GM18861 (cell line): ENCODE data around the gene BMP2K.

ENCODE experiments used
- ATAC-seq: cut with Tn5 transposase; IDR thresholded peaks from one replicate; pipeline ENCODE4 v1.9.1; 2021; ENCODE audit not compliant: unreplicated experiment

BMP2K gene

GRCh38 chr4:78776079-78776728, at the start of gene BMP2K:
Gene BMP2K, plus strand, starts transcription at chr4:78776350. Its CDS starts 194 bp downstream, at chr4:78776544.
- ATAC-seq = peak; percentile 41

- ATAC-seq = no peak
Measured at GRCh38 chr4:78726546-78726945, 49.6 kb upstream of the BMP2K start.

GRCh38 chr4:78732332-78733104, 43.6 kb upstream of the BMP2K start:
- ATAC-seq = no peak

GRCh38 chr4:78734441-78735162, 41.5 kb upstream of the BMP2K start:
- ATAC-seq = no peak

GRCh38 chr4:78735697-78736096, 40.5 kb upstream of the BMP2K start:
- peak; percentile 55 for ATAC-seq

GRCh38 chr4:78737035-78737434, 39.1 kb upstream of the BMP2K start:
- peak; percentile 49 for ATAC-seq

GRCh38 chr4:78737973-78738372, 38.2 kb upstream of the BMP2K start:
- no peak for ATAC-seq

- ATAC-seq = no peak
Measured at GRCh38 chr4:78742300-78742699, 33.9 kb upstream of the BMP2K start.

GRCh38 chr4:78747475-78747922, 28.7 kb upstream of the BMP2K start:
- no peak for ATAC-seq

- ATAC-seq = no peak
Measured at GRCh38 chr4:78748381-78748780, 27.8 kb upstream of the BMP2K start.

GRCh38 chr4:78749258-78749971, 26.7 kb upstream of the BMP2K start:
- peak; percentile 23 for ATAC-seq

GRCh38 chr4:78749972-78750727, 26.0 kb upstream of the BMP2K start:
- ATAC-seq = peak; percentile 94

GRCh38 chr4:78753091-78753490, 23.1 kb upstream of the BMP2K start:
- ATAC-seq = no peak

- ATAC-seq = no peak
Measured at GRCh38 chr4:78754872-78755271, 21.3 kb upstream of the BMP2K start.

- no peak for ATAC-seq
Measured at GRCh38 chr4:78756137-78756536, 20.0 kb upstream of the BMP2K start.

GRCh38 chr4:78756776-78757175, 19.4 kb upstream of the BMP2K start:
- no peak for ATAC-seq

- ATAC-seq = no peak
Measured at GRCh38 chr4:78757574-78757973, 18.6 kb upstream of the BMP2K start.

GRCh38 chr4:78758085-78758484, 18.1 kb upstream of the BMP2K start:
- ATAC-seq = no peak

- ATAC-seq = no peak
Measured at GRCh38 chr4:78762529-78762928, 13.6 kb upstream of the BMP2K start.

GRCh38 chr4:78763251-78763650, 12.9 kb upstream of the BMP2K start:
- ATAC-seq = no peak
